Uterus (tissue), 2 donors: ENCODE measurements around the gene GPSM1.
"Not testable (repeated sequence)": the region's sequence is repeated elsewhere in the genome, so short reads cannot be mapped to it uniquely, and the experiment has no call there.

Experiments used
- CTCF ChIP-seq, 4 experiments: fragments of 200-600 bp in 2 of 4; fragments of 450-650 bp in 2 of 4; sonication (generic) in 2 of 4; IDR thresholded peaks; one replicate each; pipeline ENCODE4 v1.5.1; 2016 to 2019; ENCODE audit warnings: antibody characterized with exemption in 4 of 4, mild to moderate bottlenecking in 2 of 4, moderate library complexity in 1 of 4
- POLR2A ChIP-seq, 2 donors: fragments of 450-650 bp; IDR thresholded peaks; one replicate each; pipeline ENCODE4 v1.6.1; 2016; ENCODE audit warnings: antibody characterized with exemption in 2 of 2, mild to moderate bottlenecking in 1 of 2, moderate library complexity in 1 of 2

- not testable (repeated sequence) for TF ChIP-seq CTCF, POLR2A (IDR thresholded peaks at IDR 0.05)
These were observed 6.4 kb upstream of the GPSM1 start for GRCh38 chr9:136320972-136321371.
